ENCODE measurements around the gene SPEG. TPM values are rescaled to one million over a fixed set of nuclear protein-coding genes. Genes with fewer than 3 reads are reported as not detected.

Gene SPEG
- polyA plus RNA-seq, 1 donor (not counting 4 experiments of a cell fraction or from before 2014, with no cell fraction given), result 18.8 TPM

DNA sequence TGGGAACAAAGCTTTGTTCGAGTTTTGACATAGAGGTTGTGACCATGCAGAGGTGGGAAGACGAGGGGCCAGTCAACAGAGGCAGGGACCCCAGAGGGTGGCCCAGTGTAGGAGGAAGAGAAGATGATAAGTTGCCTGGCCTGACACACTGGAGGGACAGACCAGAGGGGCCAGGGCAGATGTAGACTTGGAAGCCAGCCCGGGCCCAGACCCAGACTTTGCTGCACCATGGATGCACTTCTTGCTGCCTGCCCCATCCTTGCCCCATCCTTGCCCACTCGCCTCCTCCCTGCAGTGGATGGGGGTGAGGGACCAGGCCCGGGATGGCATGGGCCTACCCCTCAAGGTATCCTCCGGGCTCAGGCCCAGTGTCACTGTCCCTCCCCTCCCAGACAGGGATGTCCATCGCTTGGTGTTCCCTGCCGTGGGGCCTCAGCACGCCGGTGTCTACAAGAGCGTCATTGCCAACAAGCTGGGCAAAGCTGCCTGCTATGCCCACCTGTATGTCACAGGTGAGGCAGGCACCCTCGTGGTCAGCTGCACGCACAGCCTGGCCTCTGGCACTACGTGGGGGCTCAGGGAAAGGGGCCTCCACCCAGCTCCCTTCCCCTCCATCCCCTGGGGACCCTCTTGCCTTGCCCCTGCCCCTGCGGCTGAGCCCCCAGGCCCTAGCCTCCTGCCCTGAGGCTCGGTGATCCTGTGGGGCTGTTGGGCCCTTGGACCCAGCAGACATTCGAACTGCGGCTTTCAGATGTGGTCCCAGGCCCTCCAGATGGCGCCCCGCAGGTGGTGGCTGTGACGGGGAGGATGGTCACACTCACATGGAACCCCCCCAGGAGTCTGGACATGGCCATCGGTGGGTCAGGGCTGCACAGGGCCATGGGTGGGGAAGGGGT lies 37.1 kb downstream of the SPEG start:
- H3K4me2 ChIP-seq (ENCODE audit: control insufficient read depth, extremely low read depth, insufficient read depth, low read depth, low read length), result no peak overlapping the region
- H4K20me1 ChIP-seq (ENCODE audit: control insufficient read depth, extremely low read depth, insufficient read depth, low read length), result no peaks in the 10 kb centered on the region
- TF ChIP-seq, protein P1, sequence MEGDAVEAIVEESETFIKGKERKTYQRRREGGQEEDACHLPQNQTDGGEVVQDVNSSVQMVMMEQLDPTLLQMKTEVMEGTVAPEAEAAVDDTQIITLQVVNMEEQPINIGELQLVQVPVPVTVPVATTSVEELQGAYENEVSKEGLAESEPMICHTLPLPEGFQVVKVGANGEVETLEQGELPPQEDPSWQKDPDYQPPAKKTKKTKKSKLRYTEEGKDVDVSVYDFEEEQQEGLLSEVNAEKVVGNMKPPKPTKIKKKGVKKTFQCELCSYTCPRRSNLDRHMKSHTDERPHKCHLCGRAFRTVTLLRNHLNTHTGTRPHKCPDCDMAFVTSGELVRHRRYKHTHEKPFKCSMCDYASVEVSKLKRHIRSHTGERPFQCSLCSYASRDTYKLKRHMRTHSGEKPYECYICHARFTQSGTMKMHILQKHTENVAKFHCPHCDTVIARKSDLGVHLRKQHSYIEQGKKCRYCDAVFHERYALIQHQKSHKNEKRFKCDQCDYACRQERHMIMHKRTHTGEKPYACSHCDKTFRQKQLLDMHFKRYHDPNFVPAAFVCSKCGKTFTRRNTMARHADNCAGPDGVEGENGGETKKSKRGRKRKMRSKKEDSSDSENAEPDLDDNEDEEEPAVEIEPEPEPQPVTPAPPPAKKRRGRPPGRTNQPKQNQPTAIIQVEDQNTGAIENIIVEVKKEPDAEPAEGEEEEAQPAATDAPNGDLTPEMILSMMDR (optimal IDR thresholded peaks at IDR 0.05 in 1 of 3, IDR thresholded peaks at IDR 0.05 in 1 of 3, conservative IDR thresholded peaks at IDR 0.05 in 1 of 3; ENCODE audit: extremely low read depth in 1 of 3, insufficient read depth in 2 of 3, low read length in 3 of 3), result no peak
- TF ChIP-seq EZH2 (IDR thresholded peaks at IDR 0.05; ENCODE audit: low read length), result no peak
- peaks cover 3 to 8% of the 10 kb centered on the region in 2 experiments for H3K36me3 ChIP-seq (ENCODE audit: control insufficient read depth in 2 of 2, extremely low read depth in 1 of 2, insufficient read depth in 2 of 2, low read length in 2 of 2)
- FAIRE-seq (no peak), DNase-seq (ENCODE audit: low read depth, low spot score) (no peak)
- H3K9me1 ChIP-seq (ENCODE audit: control insufficient read depth, extremely low read depth, insufficient read depth, low read length), result no peaks in the 10 kb centered on the region
- dilution Hi-C loops (cut with MboI; ENCODE audit: extremely low pct_ligation_motif_present, low sequenced_read_pairs), result no loop called here
- H3K4me1 ChIP-seq (ENCODE audit: control insufficient read depth, extremely low read depth, insufficient read depth, low read length), result peaks cover 12% of the 10 kb centered on the region
- H3K4me3 ChIP-seq (ENCODE audit: control insufficient read depth in 2 of 3, extremely low read depth in 1 of 3, insufficient read depth in 2 of 3, low read depth in 1 of 3, low read length in 3 of 3), result no peak overlapping the region
- H3K9ac ChIP-seq (ENCODE audit: control insufficient read depth, extremely low read depth, insufficient read depth, low read length), result no peak overlapping the region
- H3K9me3 ChIP-seq (ENCODE audit: control insufficient read depth, low read depth, low read length), result no peaks in the 10 kb centered on the region
- H2AFZ ChIP-seq (ENCODE audit: control insufficient read depth, low read length), result no peak overlapping the region
- no peak overlapping the region for H3K27ac ChIP-seq (ENCODE audit: control insufficient read depth, insufficient read depth, low read length)
- H3K27me3 ChIP-seq (ENCODE audit: control insufficient read depth, extremely low read depth, insufficient read depth, low read length), result no peaks in the 10 kb centered on the region
- H3K79me2 ChIP-seq (ENCODE audit: control insufficient read depth, insufficient read depth, low read length), result no peaks in the 10 kb centered on the region

DNA sequence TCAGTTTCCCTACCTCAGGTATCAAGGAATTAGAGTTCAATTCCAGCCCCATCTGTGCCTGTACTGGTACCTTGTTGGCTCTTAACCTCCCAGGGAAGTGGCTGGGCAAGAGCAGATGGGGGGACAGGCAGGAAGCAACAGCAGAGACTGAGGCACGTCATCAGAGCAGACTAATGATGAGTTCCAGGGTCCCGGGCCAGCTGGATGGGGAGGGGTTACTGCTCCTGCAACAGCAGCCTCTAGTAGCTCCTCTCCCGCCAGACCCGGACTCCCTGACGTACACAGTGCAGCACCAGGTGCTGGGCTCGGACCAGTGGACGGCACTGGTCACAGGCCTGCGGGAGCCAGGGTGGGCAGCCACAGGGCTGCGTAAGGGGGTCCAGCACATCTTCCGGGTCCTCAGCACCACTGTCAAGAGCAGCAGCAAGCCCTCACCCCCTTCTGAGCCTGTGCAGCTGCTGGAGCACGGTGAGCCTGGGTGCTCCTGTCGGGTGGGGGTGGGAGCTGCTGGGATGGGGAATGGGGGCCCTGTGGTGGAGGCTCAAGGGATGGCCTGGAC lies 38.1 kb downstream of the SPEG start:
- dilution Hi-C loops (cut with MboI; ENCODE audit: extremely low pct_ligation_motif_present, low sequenced_read_pairs), result no loop called here
- no peak for FAIRE-seq
- DNase-seq (ENCODE audit: low read depth, low spot score), result no peak
- no peaks in the 10 kb centered on the region for H3K79me2 ChIP-seq (ENCODE audit: control insufficient read depth, insufficient read depth, low read length)
- TF ChIP-seq, protein P1 (optimal IDR thresholded peaks at IDR 0.05 in 1 of 3, IDR thresholded peaks at IDR 0.05 in 1 of 3, conservative IDR thresholded peaks at IDR 0.05 in 1 of 3; ENCODE audit: extremely low read depth in 1 of 3, insufficient read depth in 2 of 3, low read length in 3 of 3), result no peak
- H3K36me3 ChIP-seq (ENCODE audit: control insufficient read depth in 2 of 2, extremely low read depth in 1 of 2, insufficient read depth in 2 of 2, low read length in 2 of 2), result peaks cover 3 to 10% of the 10 kb centered on the region in 2 experiments
- no peak overlapping the region for H2AFZ ChIP-seq (ENCODE audit: control insufficient read depth, low read length)
- no peaks in the 10 kb centered on the region for H3K27me3 ChIP-seq (ENCODE audit: control insufficient read depth, extremely low read depth, insufficient read depth, low read length)
- no peaks in the 10 kb centered on the region for H3K9me3 ChIP-seq (ENCODE audit: control insufficient read depth, low read depth, low read length)
- H3K9ac ChIP-seq (ENCODE audit: control insufficient read depth, extremely low read depth, insufficient read depth, low read length), result no peak overlapping the region
- no peak overlapping the region for H3K27ac ChIP-seq (ENCODE audit: control insufficient read depth, insufficient read depth, low read length)
- H3K4me3 ChIP-seq (ENCODE audit: control insufficient read depth in 2 of 3, extremely low read depth in 1 of 3, insufficient read depth in 2 of 3, low read depth in 1 of 3, low read length in 3 of 3), result no peak overlapping the region
- no peak overlapping the region for H3K4me2 ChIP-seq (ENCODE audit: control insufficient read depth, extremely low read depth, insufficient read depth, low read depth, low read length)
- no peaks in the 10 kb centered on the region for H4K20me1 ChIP-seq (ENCODE audit: control insufficient read depth, extremely low read depth, insufficient read depth, low read length)
- peaks cover 8% of the 10 kb centered on the region for H3K4me1 ChIP-seq (ENCODE audit: control insufficient read depth, extremely low read depth, insufficient read depth, low read length)
- H3K9me1 ChIP-seq (ENCODE audit: control insufficient read depth, extremely low read depth, insufficient read depth, low read length), result no peaks in the 10 kb centered on the region
